Caco-2 (cell line): ENCODE data around the gene LEO1. TPM values are rescaled to one million over a fixed set of nuclear protein-coding genes. Genes with fewer than 3 reads are reported as not detected.

Experiments
- BruUV-seq: library from RNA; stranded (reverse); fragments of 400-500 nt; replicated peaks from 2 replicates; lab custom pipeline; 2021; lab: Mats Ljungman, UMichigan
- CTCF ChIA-PET: fragments of 300-600 bp; sonication (Branson Sonifier 250); formaldehyde crosslinking; loops from one replicate; lab custom pipeline; 2022; ENCODE audit warnings: antibody characterized with exemption; lab: Charles Lee
- POLR2A ChIA-PET: fragments of 300-600 bp; sonication (Branson Sonifier 250); formaldehyde crosslinking; loops from one replicate; lab custom pipeline; 2022; ENCODE audit warnings: antibody characterized with exemption; lab: Charles Lee
- DNase-seq, 2 experiments: peaks; one replicate each; pipeline versions ENCODE4 v3.0.0 to v3.0.0-alpha.2; 2020 to 2022
- H3K27me3 ChIP-seq: replicated peaks from 2 replicates; pipeline ENCODE4 v1.6.0; 2011; ENCODE audit warnings: low read length; ENCODE audit not compliant: control insufficient read depth, insufficient read depth
- H3K36me3 ChIP-seq: 2 replicates; pipeline ENCODE4 v1.5.1; 2011; ENCODE audit warnings: low read length; ENCODE audit not compliant: control insufficient read depth, insufficient read depth
- H3K4me1 ChIP-seq: fragments of 250-450 bp; sonication (Bioruptor Pico); 2 replicates; pipeline ENCODE4 v1.5.1; 2020; ENCODE audit warnings: mild to moderate bottlenecking
- H3K4me3 ChIP-seq: 2 replicates; pipeline ENCODE4 v1.5.1; 2011; ENCODE audit warnings: low read depth, mild to moderate bottlenecking, control low read depth, low read length
- H3K9me3 ChIP-seq: fragments of 250-450 bp; sonication (Bioruptor Pico); 2 replicates; pipeline ENCODE4 v1.5.1; 2020; ENCODE audit warnings: mild to moderate bottlenecking, moderate library complexity
- H3K27ac Mint-ChIP-seq: one replicate; pipeline ENCODE4 v1.8.0; 2022; ENCODE audit warnings: mixed read lengths; ENCODE audit not compliant: unreplicated experiment
- H3K27me3 Mint-ChIP-seq: one replicate; pipeline ENCODE4 v1.8.0; 2022; ENCODE audit warnings: mixed read lengths; ENCODE audit not compliant: insufficient read depth, unreplicated experiment
- H3K36me3 Mint-ChIP-seq: one replicate; pipeline ENCODE4 v1.8.0; 2022; ENCODE audit warnings: mild to moderate bottlenecking, mixed read lengths; ENCODE audit not compliant: insufficient read depth, unreplicated experiment
- H3K4me1 Mint-ChIP-seq: one replicate; pipeline ENCODE4 v1.8.0; 2022; ENCODE audit warnings: low read depth, mixed read lengths; ENCODE audit not compliant: unreplicated experiment
- H3K4me3 Mint-ChIP-seq: one replicate; pipeline ENCODE4 v1.8.0; 2022; ENCODE audit warnings: mild to moderate bottlenecking, moderate library complexity, mixed read lengths; ENCODE audit not compliant: unreplicated experiment
- H3K9me3 Mint-ChIP-seq: one replicate; pipeline ENCODE4 v1.8.0; 2022; ENCODE audit warnings: mixed read lengths; ENCODE audit not compliant: unreplicated experiment
- CTCF ChIP-seq, 2 experiments: fragments of 200-600 bp in 1 of 2; IDR thresholded peaks; 1 replicate in 1 of 2; 2 replicates in 1 of 2; pipeline versions ENCODE4 v1.5.1 to v1.8.0; 2011 to 2022; ENCODE audit warnings: antibody characterized with exemption in 1 of 2, control low read depth in 1 of 2, inconsistent platforms in 1 of 2, low read depth in 1 of 2, low read length in 1 of 2, mild to moderate bottlenecking in 1 of 2, moderate library complexity in 1 of 2; ENCODE audit not compliant: insufficient read depth in 1 of 2, severe bottlenecking in 1 of 2, unreplicated experiment in 1 of 2
- intact Hi-C: fragments of 100-400 bp; cut with micrococcal nuclease; formaldehyde crosslinking; loops from one replicate; pipeline ENCODE4 v1.10.0; 2022; ENCODE audit not compliant: unreplicated experiment
- total RNA-seq: library from RNA; stranded (reverse); gene quantifications from 2 replicates; pipeline ENCODE4 v1.2.3, GENCODE V29; 2022

Gene LEO1
- total RNA-seq, 1 experiment from 2014 or later, result 30.7 TPM

- H3K4me3 ChIP-seq, result no peak overlapping the region
- H3K4me1 ChIP-seq, result peaks cover 19% of the 10 kb centered on the region
- no TSS peak for BruUV-seq
- H3K27ac Mint-ChIP-seq, result peak overlapping the region; percentile 27
- H3K9me3 ChIP-seq, result no peaks in the 10 kb centered on the region
- H3K4me3 Mint-ChIP-seq, result no peak overlapping the region
- H3K4me1 Mint-ChIP-seq, result peaks cover 9% of the 10 kb centered on the region
- POLR2A ChIA-PET, result no interaction called here
- no peak for DNase-seq
- no peaks in the 10 kb centered on the region for H3K27me3 ChIP-seq
- no peaks in the 10 kb centered on the region for H3K9me3 Mint-ChIP-seq
- CTCF ChIA-PET, result interaction anchor here (1.4 kb wide), 1 partner anchor 16 kb away, joined by 3 read pairs; no protein-coding TSS in a partner anchor
- H3K36me3 Mint-ChIP-seq, result peaks cover 75% of the 10 kb centered on the region
- no peak for TF ChIP-seq CTCF (IDR thresholded peaks at IDR 0.05; ENCODE audit: insufficient read depth in 1 of 2, low read depth in 1 of 2, low read length in 1 of 2, severe bottlenecking in 1 of 2, unreplicated experiment in 1 of 2)
- intact Hi-C loops, result no loop called here
- no peaks in the 10 kb centered on the region for H3K27me3 Mint-ChIP-seq
- no peaks in the 10 kb centered on the region for H3K36me3 ChIP-seq
These were observed 67.2 kb downstream of the LEO1 start for GRCh38 chr15:51904421-51904820.

- Mint-ChIP-seq H3K4me1 (no peaks in the 10 kb centered on the region), H3K27ac (no peak overlapping the region), H3K4me3 (no peak overlapping the region), H3K27me3 (no peaks in the 10 kb centered on the region), H3K9me3 (no peaks in the 10 kb centered on the region), H3K36me3 (peaks cover 43% of the 10 kb centered on the region)
- H3K4me3 ChIP-seq, result no peak overlapping the region
- H3K36me3 ChIP-seq, result no peaks in the 10 kb centered on the region
- POLR2A ChIA-PET, result no interaction called here
- CTCF ChIA-PET, result interaction anchor here (1.0 kb wide), 1 partner anchor 28 kb away, joined by 5 read pairs; no protein-coding TSS in a partner anchor
- H3K4me1 ChIP-seq, result peaks cover 8% of the 10 kb centered on the region; the same call in 1 of the 2 replicates
- no peak for DNase-seq
- no peaks in the 10 kb centered on the region for H3K9me3 ChIP-seq
- intact Hi-C loops, result no loop called here
- no peak for TF ChIP-seq CTCF (IDR thresholded peaks at IDR 0.05; ENCODE audit: insufficient read depth in 1 of 2, low read depth in 1 of 2, low read length in 1 of 2, severe bottlenecking in 1 of 2, unreplicated experiment in 1 of 2)
- no peaks in the 10 kb centered on the region for H3K27me3 ChIP-seq
- no TSS peak for BruUV-seq
These were observed 82.1 kb downstream of the LEO1 start for GRCh38 chr15:51889486-51889885.

GRCh38 chr15:51888593-51889195 is 82.9 kb downstream of the LEO1 start:
- Mint-ChIP-seq H3K27me3 (no peaks in the 10 kb centered on the region), H3K27ac (no peak overlapping the region), H3K4me1 (no peaks in the 10 kb centered on the region), H3K9me3 (no peaks in the 10 kb centered on the region), H3K36me3 (peaks cover 44% of the 10 kb centered on the region), H3K4me3 (no peak overlapping the region)
- ChIA-PET POLR2A (no interaction called here), CTCF (interaction anchor here (0.6 to 1.5 kb wide), 7 partner anchors 10 to 352 kb away, joined by 3 to 7 read pairs (median 3); no protein-coding TSS in a partner anchor)
- intact Hi-C loops, result loop anchor here (1.0 kb wide), 1 partner anchor 19 kb away; no protein-coding TSS in a partner anchor
- DNase-seq, result no peak
- peak; percentile 44 to 69 for TF ChIP-seq CTCF (IDR thresholded peaks at IDR 0.05; ENCODE audit: insufficient read depth in 1 of 2, low read depth in 1 of 2, low read length in 1 of 2, severe bottlenecking in 1 of 2, unreplicated experiment in 1 of 2)
- BruUV-seq, result no TSS peak
- Histone ChIP-seq H3K36me3 (no peaks in the 10 kb centered on the region), H3K9me3 (no peaks in the 10 kb centered on the region), H3K4me1 (peaks cover 8% of the 10 kb centered on the region; the same call in 1 of the 2 replicates), H3K27me3 (no peaks in the 10 kb centered on the region), H3K4me3 (no peak overlapping the region)

Other genes with a start within 250 kb of the LEO1 start
- gene LYSMD2, start 234.1 kb downstream of the LEO1 start, total RNA-seq, result 0.29 and 0.63 TPM in 2 replicates
- gene TMOD2, start 220.2 kb downstream of the LEO1 start, total RNA-seq, result 0.23 and 0.52 TPM in 2 replicates
- 46.8 and 54.4 TPM in 2 replicates for gene TMOD3, start 142.1 kb downstream of the LEO1 start, total RNA-seq
- 68.2 and 69.8 TPM in 2 replicates for gene MAPK6, start 47.4 kb upstream of the LEO1 start, total RNA-seq
- gene BCL2L10, start 141.0 kb upstream of the LEO1 start, total RNA-seq, result 4.3 and 6.5 TPM in 2 replicates
- gene GNB5, start 219.6 kb upstream of the LEO1 start, total RNA-seq, result 19.8 and 23.2 TPM in 2 replicates